Measurements from ENCODE around the gene RAD52.

RAD52 gene

GRCh38 chr12:879641-880040 is 69.9 kb downstream of the RAD52 start:
- DNase-seq (ENCODE audit: extremely low read depth in 1 of 2, low read depth in 1 of 2), result no peak

DNA sequence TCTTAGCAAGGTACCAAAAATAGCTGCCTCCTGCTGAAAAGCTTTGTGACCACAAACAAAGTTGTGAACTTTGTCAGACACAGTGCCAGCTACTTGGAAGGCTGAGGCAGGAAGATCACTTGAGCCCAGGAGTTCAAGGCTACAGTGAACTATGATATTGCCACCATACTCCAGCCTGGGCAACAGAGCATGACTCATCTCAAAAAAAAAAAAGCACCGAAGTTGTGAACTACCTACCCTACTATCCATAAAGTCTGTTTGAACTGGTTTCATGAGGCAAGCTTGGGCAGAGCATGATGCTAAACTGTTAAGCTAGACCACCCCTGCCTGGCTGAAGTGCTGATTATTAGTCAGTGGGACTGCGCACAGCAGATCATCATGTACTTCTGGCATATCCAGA is 75.5 kb downstream of the RAD52 start:
- no peak for DNase-seq (ENCODE audit: extremely low read depth in 1 of 2, low read depth in 1 of 2)

- no peak for DNase-seq (ENCODE audit: extremely low read depth in 1 of 2, low read depth in 1 of 2)
These were observed 79.1 kb downstream of the RAD52 start for GRCh38 chr12:870378-870777.

DNA sequence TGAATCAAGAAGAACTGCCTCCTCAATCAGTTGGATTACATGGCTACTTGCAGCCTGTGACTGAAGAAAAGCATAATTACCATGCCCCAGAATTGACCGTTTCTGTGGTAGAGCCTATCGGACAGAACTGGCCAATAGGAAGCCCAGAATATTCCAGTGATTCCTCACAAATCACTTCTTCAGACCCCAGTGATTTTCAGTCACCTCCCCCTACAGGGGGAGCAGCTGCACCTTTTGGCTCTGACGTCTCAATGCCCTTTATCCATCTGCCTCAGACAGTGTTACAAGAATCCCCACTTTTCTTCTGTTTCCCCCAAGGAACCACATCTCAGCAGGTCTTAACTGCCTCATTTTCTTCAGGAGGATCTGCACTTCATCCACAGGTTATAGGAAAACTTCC is 80.8 kb downstream of the RAD52 start:
- DNase-seq (ENCODE audit: extremely low read depth in 1 of 2, low read depth in 1 of 2), result no peak

- DNase-seq (ENCODE audit: extremely low read depth in 1 of 2, low read depth in 1 of 2), result no peak
These were observed 81.6 kb downstream of the RAD52 start for GRCh38 chr12:867905-868304.

- no peak for DNase-seq (ENCODE audit: extremely low read depth in 1 of 2, low read depth in 1 of 2)
These were observed 83.9 kb downstream of the RAD52 start for GRCh38 chr12:865614-866013.

DNA sequence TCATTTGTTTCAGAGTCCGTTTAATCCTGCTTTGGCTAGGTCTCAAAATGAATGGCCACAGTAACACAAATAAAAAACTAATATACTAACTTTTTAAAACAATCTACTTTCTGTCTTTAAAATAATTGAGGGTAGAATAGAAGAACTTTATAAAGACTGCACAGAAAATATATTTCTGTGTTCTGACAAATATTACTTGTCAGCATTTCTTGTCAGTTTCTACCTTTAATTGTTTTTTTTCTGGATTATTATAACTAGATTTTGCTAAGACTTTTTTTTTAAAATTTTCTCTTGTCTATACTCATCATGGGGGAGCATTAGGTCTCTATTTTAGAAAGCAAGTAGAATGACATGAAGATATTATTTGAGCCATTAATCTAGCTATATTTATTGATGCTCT is 86.2 kb downstream of the RAD52 start:
- no peak for DNase-seq (ENCODE audit: extremely low read depth in 1 of 2, low read depth in 1 of 2)

DNA sequence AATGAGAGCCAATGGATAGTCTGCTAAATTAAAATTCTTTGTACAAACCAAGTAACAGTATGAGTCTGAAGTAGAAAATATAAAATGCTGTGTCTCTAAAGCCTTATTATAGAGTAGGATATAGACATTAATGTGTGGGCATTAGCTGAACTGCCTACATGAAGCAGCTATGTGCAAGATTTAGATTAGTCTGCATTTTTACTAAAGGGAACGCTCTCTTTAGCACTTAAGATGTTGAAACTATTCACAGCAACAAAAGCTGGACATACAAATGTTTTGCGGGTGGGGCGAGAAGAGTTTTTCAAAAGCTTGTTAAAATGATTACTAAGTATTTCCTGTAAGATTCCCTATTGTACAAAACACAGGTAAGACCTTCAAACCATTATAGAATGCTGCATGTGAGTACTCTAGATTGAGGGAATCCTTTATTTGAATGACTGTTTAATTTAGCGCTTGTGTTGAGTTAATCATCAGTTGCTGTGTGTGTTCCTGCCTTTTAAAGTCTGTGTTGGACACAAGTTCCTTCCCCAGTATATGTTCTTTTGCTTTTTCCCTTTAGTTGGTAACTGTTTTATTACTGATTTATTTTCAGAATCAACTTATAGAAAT is 87.1 kb downstream of the RAD52 start:
- no peak for DNase-seq (ENCODE audit: extremely low read depth in 1 of 2, low read depth in 1 of 2)
